Glutamatergic neuron (in vitro differentiated cells): ENCODE data around the gene TAOK3. TPM values are rescaled to one million over a fixed set of nuclear protein-coding genes. Genes with fewer than 3 reads are reported as not detected.
"Not testable (repeated sequence)": the region's sequence is repeated elsewhere in the genome, so short reads cannot be mapped to it uniquely, and the experiment has no call there.

Experiments
- DNase-seq: peaks from one replicate; pipeline ENCODE4 v3.0.0; 2022
- H3K27ac Mint-ChIP-seq: one replicate; pipeline ENCODE4 v1.8.0; 2020; ENCODE audit warnings: mild to moderate bottlenecking, mixed read lengths, inconsistent platforms; ENCODE audit not compliant: unreplicated experiment
- H3K27me3 Mint-ChIP-seq: one replicate; pipeline ENCODE4 v1.8.0; 2020; ENCODE audit warnings: mild to moderate bottlenecking, moderate library complexity, mixed read lengths, inconsistent platforms; ENCODE audit not compliant: unreplicated experiment
- H3K36me3 Mint-ChIP-seq: one replicate; pipeline ENCODE4 v1.8.0; 2020; ENCODE audit warnings: mild to moderate bottlenecking, mixed read lengths, inconsistent platforms; ENCODE audit not compliant: unreplicated experiment
- H3K4me1 Mint-ChIP-seq: one replicate; pipeline ENCODE4 v1.8.0; 2020; ENCODE audit warnings: mild to moderate bottlenecking, low read depth, mixed read lengths, inconsistent platforms; ENCODE audit not compliant: unreplicated experiment
- H3K4me3 Mint-ChIP-seq: one replicate; pipeline ENCODE4 v1.8.0; 2020; ENCODE audit warnings: mild to moderate bottlenecking, mixed read lengths, inconsistent platforms; ENCODE audit not compliant: unreplicated experiment
- H3K9me3 Mint-ChIP-seq: one replicate; pipeline ENCODE4 v1.8.0; 2020; ENCODE audit warnings: mild to moderate bottlenecking, moderate library complexity, mixed read lengths, inconsistent platforms; ENCODE audit not compliant: unreplicated experiment
- total RNA-seq: library from RNA; stranded (reverse); fragmentation: NEBNext Ultra II Directional; extraction: Animal tissue kit (Norgen Biotek cat#: 25700); gene quantifications from one replicate; pipeline ENCODE4 v1.2.1, GENCODE V29; 2021; ENCODE audit not compliant: unreplicated experiment
- TF ChIP-seq, protein P1 (sequence below): fragments of 200-600 bp; sonication (generic); IDR thresholded peaks from one replicate; pipeline ENCODE4 v1.5.0; 2021; ENCODE audit not compliant: partially characterized antibody, unreplicated experiment

Gene TAOK3
- total RNA-seq, 1 donor from 2014 or later: 13.1 TPM

DNA sequence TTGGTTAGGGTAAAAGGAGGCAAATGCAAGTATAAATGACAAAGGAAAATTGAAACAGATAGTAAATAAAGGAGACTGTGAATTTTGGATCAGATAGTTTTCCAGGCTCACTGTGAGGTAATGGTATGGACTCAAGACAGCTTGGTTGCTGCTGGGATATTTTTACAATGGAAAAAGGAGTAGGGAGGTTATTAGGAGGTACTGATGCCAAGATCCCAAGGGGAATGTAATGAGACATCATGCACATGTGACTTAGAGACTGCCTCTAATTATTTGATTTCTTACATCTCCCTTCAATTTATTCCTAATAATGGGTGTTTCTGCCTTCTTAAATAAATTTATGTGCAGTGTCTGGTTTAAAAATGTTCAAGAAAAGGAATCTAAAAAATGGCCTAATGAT is 56.9 kb downstream of the TAOK3 start:
- DNase-seq: no peak
- Mint-ChIP-seq H3K27ac (no peak overlapping the region), H3K4me3 (no peak overlapping the region), H3K27me3 (no peaks in the 10 kb centered on the region), H3K36me3 (no peaks in the 10 kb centered on the region), H3K4me1 (peaks cover 4% of the 10 kb centered on the region), H3K9me3 (no peaks in the 10 kb centered on the region)
- TF ChIP-seq, protein P1, sequence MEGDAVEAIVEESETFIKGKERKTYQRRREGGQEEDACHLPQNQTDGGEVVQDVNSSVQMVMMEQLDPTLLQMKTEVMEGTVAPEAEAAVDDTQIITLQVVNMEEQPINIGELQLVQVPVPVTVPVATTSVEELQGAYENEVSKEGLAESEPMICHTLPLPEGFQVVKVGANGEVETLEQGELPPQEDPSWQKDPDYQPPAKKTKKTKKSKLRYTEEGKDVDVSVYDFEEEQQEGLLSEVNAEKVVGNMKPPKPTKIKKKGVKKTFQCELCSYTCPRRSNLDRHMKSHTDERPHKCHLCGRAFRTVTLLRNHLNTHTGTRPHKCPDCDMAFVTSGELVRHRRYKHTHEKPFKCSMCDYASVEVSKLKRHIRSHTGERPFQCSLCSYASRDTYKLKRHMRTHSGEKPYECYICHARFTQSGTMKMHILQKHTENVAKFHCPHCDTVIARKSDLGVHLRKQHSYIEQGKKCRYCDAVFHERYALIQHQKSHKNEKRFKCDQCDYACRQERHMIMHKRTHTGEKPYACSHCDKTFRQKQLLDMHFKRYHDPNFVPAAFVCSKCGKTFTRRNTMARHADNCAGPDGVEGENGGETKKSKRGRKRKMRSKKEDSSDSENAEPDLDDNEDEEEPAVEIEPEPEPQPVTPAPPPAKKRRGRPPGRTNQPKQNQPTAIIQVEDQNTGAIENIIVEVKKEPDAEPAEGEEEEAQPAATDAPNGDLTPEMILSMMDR: no peak

DNA sequence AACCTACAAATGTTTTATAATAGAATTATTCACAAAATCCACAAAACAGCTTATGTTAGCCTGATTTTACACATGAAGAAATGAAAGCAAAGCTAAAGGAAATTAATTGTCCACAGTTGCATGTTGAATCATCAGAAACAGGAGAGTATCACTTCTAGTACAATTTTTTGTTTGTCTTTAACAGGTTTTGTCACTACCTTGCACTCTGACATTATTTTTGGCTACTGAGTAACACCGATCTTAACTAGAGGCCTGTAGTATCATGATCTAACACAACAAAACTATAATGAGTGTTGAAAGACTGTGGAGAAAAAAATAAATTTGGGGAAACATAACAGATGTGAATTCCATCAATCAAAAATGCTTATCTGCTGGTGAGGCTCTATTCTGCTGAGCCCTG is 60.1 kb downstream of the TAOK3 start:
- no peaks in the 10 kb centered on the region for H3K27me3 Mint-ChIP-seq
- no peaks in the 10 kb centered on the region for H3K36me3 Mint-ChIP-seq
- H3K9me3 Mint-ChIP-seq: no peaks in the 10 kb centered on the region
- TF ChIP-seq, protein P1: no peak
- H3K4me1 Mint-ChIP-seq: peaks cover 4% of the 10 kb centered on the region
- no peak for DNase-seq
- H3K4me3 Mint-ChIP-seq: no peak overlapping the region
- H3K27ac Mint-ChIP-seq: no peak overlapping the region

DNA sequence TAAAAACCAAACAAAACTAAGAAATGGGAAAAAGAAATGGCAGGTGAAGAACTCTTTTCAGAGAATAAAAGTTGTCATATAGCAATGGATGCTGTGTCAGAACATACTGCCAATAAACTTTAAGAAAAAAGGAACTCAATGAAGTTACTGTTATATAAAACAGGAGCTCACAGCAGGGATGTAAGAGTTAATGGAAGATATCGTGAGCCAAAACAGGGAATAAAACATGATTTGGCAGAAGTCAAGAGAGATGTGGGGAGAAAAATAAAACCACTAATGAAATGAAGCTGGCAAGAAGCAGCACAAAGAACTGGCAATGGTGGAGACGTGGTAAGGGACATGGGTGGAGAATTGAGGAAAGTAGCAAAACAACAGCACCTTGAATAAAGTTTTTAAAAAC is 61.0 kb downstream of the TAOK3 start:
- H3K4me3 Mint-ChIP-seq: no peak overlapping the region
- no peak for DNase-seq
- no peaks in the 10 kb centered on the region for H3K9me3 Mint-ChIP-seq

DNA sequence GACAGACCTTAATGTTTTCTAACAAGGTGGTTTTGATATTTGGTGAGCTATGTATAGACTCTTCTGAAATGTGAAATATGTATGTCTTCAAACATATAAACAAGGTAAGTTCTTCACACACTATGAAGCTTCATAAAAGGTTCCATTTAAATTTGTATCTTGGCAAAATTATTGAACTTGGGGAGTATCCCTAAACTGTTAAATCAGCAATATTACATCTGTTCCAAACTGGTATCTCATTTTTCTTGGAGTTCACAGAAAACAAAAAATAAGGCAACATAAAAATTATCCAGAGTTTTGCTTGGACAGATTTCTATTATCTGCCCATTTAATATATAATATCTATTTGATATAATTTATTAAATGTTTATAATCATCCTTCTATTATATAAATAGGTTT is 62.4 kb downstream of the TAOK3 start:
- TF ChIP-seq, protein P1: no peak
- no peaks in the 10 kb centered on the region for H3K27me3 Mint-ChIP-seq
- H3K27ac Mint-ChIP-seq: no peak overlapping the region
- no peak overlapping the region for H3K4me3 Mint-ChIP-seq
- no peaks in the 10 kb centered on the region for H3K9me3 Mint-ChIP-seq
- no peaks in the 10 kb centered on the region for H3K36me3 Mint-ChIP-seq
- no peaks in the 10 kb centered on the region for H3K4me1 Mint-ChIP-seq
- no peak for DNase-seq

More for the DNA sequence above, 61.0 kb downstream of the TAOK3 start:
- Mint-ChIP-seq H3K4me1 (peaks cover 4% of the 10 kb centered on the region), H3K36me3 (no peaks in the 10 kb centered on the region), H3K27ac (no peak overlapping the region), H3K27me3 (no peaks in the 10 kb centered on the region)
- TF ChIP-seq, protein P1: no peak

DNA sequence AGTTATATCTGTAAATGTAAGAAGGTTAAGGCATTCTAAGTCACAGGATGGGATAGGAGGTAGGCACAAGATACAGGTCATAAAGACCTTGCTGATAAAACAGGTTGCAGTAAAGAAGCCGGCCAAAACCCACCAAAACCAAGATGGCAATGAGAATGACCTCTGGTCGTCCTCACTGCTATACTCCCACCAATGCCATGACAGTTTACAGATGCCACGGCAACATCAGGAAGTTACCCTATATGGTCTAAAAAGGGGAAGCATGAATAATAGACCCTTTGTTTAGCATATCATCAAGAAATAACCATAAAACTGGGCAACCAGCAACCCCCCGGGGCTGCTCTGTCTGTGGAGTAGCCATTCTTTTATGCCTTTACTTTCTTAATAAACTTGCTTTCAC is 64.7 kb downstream of the TAOK3 start:
- H3K4me1 Mint-ChIP-seq, H3K9me3 Mint-ChIP-seq, H3K27me3 Mint-ChIP-seq, H3K36me3 Mint-ChIP-seq, DNase-seq, H3K4me3 Mint-ChIP-seq, H3K27ac Mint-ChIP-seq: not testable (repeated sequence)
